ENCODE measurements around the gene SSU72.

DNA sequence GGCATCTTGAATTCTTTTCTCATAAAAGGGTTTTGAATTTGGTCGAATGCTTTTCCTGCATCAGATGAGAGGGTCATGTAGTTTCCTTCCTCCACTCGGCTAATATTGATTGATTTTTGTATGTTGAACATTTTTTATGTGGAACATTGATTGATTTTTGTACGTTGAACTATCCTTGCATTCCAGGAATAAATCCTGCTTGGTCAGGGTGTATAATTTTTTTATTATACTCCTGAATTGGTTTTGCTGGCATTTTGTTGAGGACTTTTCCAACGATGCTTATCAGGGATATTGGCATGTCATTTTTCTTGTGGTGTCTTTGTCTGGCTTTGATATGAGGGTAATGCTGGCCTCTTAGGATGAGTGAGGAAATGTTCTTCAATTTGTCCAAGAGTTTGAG is 42.7 kb downstream of the SSU72 start:
- TF ChIP-seq, protein P1, sequence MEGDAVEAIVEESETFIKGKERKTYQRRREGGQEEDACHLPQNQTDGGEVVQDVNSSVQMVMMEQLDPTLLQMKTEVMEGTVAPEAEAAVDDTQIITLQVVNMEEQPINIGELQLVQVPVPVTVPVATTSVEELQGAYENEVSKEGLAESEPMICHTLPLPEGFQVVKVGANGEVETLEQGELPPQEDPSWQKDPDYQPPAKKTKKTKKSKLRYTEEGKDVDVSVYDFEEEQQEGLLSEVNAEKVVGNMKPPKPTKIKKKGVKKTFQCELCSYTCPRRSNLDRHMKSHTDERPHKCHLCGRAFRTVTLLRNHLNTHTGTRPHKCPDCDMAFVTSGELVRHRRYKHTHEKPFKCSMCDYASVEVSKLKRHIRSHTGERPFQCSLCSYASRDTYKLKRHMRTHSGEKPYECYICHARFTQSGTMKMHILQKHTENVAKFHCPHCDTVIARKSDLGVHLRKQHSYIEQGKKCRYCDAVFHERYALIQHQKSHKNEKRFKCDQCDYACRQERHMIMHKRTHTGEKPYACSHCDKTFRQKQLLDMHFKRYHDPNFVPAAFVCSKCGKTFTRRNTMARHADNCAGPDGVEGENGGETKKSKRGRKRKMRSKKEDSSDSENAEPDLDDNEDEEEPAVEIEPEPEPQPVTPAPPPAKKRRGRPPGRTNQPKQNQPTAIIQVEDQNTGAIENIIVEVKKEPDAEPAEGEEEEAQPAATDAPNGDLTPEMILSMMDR (IDR thresholded peaks at IDR 0.05), result no peak
- TF ChIP-seq POLR2A (IDR thresholded peaks at IDR 0.05), result no peak
